Peyer's patch (tissue), 4 donors: Measurements from ENCODE around the gene SMIM14.

Source experiments
- CTCF ChIP-seq, 6 experiments: fragments of 450-650 bp in 4 of 6; fragments of 200-600 bp in 2 of 6; sonication (generic) in 1 of 6; IDR thresholded peaks; one replicate each; pipeline ENCODE4 v1.5.1; 2017 to 2019; ENCODE audit warnings: antibody characterized with exemption in 6 of 6, mild to moderate bottlenecking in 3 of 6, moderate library complexity in 1 of 6
- POLR2A ChIP-seq, 2 donors: fragments of 450-650 bp; IDR thresholded peaks; one replicate each; pipeline ENCODE4 v1.5.1; 2017; ENCODE audit warnings: antibody characterized with exemption in 2 of 2, mild to moderate bottlenecking in 2 of 2, moderate library complexity in 2 of 2

- TF ChIP-seq CTCF (IDR thresholded peaks at IDR 0.05): no peak
- no peak for TF ChIP-seq POLR2A (IDR thresholded peaks at IDR 0.05)
Measured at GRCh38 chr4:39502019-39502663, 136.5 kb downstream of the SMIM14 start.
